GM10266 (cell line): Measurements from ENCODE around the gene CROT.

Experiments used
- DNase-seq: peaks from one replicate; pipeline ENCODE4 v3.0.0; 2012; ENCODE audit errors: extremely low spot score
- TF ChIP-seq, protein P1 (sequence below): IDR thresholded peaks from 2 replicates; pipeline ENCODE4 v1.5.1; 2012; ENCODE audit warnings: mild to moderate bottlenecking, low read depth; ENCODE audit not compliant: control insufficient read depth, insufficient read depth; ENCODE audit errors: missing control alignments

Gene CROT

DNA sequence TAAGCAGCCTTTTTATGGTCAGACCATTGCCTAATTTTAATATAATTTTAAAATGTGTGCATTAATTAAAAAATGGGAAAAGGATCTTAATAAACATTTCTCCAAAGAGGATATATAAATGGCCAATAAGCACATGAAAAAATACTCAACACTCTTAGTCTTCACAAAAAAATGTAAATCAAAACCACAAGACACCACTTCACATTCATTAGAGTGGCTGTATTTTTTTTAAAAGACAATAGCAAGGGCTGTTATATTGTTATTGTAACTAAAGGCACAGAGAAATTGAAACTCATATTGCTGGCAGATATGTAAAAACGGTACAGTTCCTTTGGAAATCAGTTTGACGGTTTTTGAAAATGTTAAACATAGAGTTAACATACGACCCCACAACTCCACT lies 3.2 kb upstream of the CROT start:
- DNase-seq: no peak

GRCh38 chr7:87344446-87344845 lies 1.0 kb upstream of the CROT start:
- no peak for DNase-seq
- TF ChIP-seq, protein P1, sequence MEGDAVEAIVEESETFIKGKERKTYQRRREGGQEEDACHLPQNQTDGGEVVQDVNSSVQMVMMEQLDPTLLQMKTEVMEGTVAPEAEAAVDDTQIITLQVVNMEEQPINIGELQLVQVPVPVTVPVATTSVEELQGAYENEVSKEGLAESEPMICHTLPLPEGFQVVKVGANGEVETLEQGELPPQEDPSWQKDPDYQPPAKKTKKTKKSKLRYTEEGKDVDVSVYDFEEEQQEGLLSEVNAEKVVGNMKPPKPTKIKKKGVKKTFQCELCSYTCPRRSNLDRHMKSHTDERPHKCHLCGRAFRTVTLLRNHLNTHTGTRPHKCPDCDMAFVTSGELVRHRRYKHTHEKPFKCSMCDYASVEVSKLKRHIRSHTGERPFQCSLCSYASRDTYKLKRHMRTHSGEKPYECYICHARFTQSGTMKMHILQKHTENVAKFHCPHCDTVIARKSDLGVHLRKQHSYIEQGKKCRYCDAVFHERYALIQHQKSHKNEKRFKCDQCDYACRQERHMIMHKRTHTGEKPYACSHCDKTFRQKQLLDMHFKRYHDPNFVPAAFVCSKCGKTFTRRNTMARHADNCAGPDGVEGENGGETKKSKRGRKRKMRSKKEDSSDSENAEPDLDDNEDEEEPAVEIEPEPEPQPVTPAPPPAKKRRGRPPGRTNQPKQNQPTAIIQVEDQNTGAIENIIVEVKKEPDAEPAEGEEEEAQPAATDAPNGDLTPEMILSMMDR: no peak

More for the DNA sequence above, 3.2 kb upstream of the CROT start:
- TF ChIP-seq, protein P1: no peak

DNA sequence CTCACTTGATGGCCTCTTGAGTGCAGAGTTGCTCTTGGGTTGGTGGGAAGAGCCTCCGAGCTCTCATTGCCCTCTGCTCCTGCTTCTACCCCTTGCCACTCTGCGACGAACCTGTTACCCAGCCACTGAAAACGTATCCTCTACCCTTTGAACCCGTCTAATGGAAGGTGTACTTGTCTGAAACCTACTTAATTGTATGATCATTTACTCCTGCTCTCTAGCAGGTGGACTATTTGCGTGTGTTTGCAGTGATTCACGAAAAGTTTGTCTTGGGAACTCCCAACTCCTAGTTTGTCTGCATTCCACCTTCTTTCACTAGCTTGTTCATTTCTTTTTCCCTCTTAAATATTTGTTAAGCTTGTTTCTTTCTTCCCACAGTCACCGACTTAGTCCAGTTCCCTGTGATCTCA lies 503 bp downstream of the CROT start:
- DNase-seq: no peak
- TF ChIP-seq, protein P1: no peak

DNA sequence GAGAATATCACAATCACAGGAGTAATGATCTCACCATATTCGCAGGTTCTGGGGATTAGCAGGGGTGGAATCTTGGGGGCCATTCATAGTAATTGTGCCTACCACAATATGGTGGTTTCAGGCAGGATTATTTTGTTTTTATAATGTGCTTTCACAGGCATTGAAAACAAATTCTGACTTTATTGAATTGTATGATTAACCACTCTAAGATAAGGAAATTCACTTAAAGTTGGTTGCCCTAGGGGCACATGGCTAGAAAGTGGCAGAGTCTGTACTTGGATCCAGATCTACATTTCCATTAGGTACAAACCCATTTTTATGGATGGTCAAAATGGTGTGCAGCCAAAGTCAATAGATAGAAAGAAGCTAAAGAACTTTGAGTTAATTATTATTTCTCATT lies 1.7 kb downstream of the CROT start:
- DNase-seq: no peak
- TF ChIP-seq, protein P1: no peak

DNA sequence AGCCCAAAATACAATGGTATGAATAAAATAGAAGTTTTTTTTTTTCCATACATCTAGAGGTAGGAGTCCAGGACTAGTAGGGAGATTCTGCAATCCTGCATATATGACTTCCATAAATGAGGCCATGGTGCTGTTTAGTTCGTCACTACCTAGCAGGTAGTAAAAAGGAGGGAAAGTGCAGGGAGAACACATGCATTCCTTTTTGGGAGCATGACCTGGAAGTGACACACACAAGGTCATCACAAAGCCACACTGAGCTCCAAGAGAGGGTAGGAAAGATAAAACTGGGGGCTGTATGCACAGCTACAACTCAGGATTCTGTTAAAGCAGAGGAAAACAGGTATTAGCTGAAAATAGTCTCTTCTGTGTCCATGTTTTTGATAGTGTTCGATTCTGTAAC lies 2.2 kb downstream of the CROT start:
- DNase-seq: no peak
- TF ChIP-seq, protein P1: no peak

DNA sequence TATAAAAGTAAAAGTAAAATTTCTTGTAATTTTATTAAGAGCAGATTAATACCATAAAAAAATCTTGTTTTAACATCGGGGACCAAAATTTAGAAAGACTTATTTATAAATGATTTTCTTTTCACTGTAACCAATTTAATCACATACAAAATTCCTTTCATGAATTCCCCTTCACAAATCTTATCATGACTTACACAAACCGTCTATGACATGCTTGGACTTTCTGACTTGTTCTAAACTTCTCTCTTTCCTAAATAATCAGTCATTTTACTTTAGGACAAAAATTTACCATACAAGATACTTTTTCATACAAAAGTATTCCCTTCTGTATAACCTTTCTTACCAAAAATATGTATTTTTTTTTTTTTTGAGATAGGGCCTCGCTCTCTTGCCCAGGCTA lies 9.3 kb downstream of the CROT start:
- DNase-seq: no peak
- TF ChIP-seq, protein P1: no peak

DNA sequence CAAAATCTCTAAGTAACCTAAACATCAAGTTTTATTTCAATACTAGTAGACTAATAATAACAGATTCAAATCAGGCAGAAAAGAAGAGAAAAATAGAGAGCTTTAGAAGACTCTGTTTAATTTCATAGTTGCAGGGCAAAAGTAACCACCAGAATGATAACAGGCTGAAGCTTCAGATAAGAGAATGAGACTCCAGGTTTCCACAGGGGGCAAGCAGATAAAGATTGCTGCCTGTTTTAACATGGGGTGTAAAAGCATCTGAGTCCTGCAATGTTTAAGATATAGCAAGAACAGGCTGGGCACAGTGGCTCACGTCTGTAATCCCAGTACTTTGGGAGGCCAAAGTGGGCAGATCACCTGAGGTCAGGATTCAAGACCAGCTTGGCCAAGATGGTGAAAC lies 11.0 kb downstream of the CROT start:
- no peak for DNase-seq
- TF ChIP-seq, protein P1: no peak

GRCh38 chr7:87359366-87359765 lies 13.9 kb downstream of the CROT start:
- no peak for DNase-seq
- TF ChIP-seq, protein P1: no peak
